Measurements from ENCODE around the gene GTF3C1.

The GTF3C1 gene

DNA sequence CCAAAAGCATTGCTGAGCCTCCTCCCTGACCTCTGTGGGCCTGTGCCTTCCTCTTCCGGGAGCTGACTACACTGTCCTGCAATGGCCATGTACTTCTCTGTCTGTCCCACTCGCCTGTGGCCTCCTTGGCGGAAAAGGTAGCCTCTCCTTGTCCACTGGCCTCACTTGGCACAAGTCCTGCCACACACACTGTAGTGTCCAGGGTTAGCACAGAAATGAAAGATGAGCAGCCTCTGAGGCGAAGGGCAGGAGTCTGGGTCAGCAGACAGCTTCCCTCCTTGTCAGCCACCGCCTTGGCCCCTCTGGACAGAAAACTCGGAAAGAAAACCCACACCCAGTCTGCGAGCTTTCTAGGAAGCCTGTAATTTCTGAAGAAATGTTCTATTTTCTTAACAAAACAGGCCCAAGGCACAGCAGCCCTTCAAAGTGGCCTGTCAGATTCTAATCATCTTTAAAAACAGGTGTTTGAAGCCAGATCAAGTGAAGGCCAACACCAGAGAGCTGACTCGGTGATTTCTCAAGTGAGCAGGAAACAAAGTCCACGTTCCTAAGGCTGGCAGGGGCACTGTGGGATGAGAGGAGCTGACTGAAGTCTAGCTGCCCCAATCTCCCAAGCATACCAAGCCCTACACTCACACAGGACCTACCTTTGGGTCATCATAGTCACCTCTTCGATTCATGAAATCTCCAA is 67.2 kb downstream of the GTF3C1 start:
- DNase-seq = no peak

DNA sequence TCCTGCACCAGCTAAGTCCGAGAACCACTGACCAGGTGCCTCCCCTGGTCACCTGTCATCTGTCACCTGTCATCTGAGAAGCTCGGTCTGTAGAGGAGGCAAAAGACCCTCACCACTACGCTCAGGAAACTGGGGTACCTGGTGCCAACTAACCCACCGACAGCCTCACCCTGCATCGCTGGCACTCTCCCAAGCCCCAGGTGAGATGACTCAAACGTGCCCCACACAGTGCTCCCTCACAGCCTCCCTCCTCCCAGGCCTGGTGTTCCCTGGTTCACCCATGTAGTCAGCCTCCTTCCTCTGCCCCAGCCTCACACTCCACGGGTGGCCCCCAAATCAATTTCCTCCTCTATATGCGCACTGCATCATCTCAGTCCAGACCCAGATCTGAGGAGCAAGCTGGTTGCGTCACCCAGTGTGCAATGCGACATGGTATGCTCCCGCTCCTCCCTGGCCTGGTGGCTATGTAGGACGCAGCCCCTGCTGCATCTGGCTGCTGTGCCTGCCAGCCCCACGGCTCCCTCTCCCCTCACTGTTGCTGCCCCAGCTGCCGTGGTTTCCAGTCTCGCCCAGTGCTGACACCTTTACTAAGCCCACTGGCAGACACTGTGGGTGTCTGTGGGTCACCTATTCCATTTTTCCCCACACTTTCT is 68.3 kb downstream of the GTF3C1 start:
- DNase-seq = no peak

DNA sequence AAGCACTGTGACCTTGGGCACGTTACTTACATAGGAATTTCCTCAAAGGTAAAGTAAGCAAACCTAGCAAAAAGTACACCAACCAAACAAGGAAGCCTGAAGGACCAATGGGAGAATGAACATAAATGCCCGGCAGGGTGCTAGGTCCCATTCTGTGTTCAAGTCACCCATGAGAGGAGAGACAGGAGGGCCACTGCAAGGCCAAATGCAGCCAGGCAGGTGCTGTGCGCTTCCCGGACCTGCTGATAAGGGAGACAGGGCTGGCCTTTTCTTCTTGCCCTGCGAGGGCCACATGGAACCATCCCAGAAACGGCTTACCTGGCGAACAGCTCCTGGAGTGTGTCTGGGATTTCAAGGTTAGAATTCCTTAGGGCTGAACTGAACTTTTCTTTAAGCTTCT is 69.0 kb downstream of the GTF3C1 start:
- no peak for DNase-seq

DNA sequence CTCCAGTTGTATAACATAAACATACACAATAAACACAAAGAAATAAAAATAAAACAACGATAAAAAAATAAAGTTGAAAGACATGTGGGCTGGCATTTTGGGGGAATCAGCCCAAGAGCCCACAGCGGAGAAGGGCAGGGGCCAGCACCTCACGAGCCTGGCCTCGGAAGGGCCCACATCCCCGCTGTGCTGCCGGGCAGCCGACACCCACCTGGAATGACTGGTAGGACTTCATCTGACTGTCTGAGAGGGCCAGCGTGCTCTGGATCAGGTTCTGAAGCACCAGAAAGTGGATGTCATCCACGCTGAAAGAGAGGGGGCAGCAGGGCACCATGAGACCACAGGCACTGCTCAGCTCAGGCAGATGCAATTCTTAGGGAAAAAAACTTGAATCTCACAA is 73.5 kb downstream of the GTF3C1 start:
- DNase-seq = no peak

DNA sequence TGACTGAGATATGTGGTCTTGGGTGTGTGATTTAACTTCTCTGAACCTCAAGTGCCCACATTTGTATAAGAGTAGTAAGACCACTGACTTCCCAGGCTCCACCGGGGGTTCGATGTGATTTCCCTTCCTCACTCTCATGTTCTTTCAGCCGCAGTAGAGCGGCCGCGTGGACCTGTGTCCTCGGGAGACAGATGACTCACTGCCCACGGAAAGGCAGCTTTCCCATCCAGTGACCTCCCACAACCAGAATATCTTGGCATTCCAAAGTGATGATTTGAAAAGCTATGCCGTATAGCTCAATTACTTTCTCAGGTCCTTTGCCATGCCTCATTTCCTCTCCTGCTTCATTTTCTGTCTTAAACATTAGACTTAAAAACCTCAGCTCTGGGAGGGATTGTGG is 74.2 kb downstream of the GTF3C1 start:
- no peak for DNase-seq

DNA sequence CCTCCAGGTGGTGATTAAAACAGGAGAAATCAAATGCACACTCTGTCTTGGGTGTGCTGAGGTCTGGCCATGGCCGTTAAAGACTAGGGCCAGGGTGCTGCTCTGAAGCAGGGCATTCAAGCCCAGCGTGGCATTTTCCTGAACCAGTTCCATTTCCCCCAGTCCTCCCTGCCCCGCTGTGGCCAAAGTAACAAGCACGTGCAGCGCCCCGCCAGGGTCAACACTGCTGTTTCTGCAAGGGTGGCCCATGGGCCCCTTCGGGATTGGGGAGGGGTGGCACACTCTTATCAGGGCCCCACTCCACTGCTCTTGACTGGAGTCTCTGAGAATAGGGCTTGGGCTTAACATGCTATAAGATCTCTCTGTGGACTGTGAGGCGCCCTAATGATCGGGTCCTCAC is 74.8 kb downstream of the GTF3C1 start:
- DNase-seq = no peak

DNA sequence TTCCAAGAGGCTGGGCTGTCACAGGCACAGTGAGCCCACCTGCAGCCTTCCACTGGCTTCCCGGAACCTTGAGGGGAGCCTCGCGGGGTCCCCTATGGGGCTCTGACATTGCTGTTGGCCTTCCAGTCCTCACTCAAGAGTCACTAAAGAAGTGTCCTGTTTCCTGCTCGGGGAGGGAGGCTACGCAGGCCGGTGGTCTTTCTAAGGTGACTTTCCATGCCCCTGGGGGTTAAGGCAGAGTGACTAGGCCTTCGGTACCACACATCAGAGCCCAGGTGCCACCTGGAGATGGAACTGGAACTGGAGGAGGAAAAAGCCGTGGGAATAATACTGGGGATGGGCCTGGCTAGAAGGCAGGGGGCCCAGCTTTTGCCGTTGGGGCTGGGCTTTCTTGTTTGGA is 75.7 kb downstream of the GTF3C1 start:
- DNase-seq = no peak

DNA sequence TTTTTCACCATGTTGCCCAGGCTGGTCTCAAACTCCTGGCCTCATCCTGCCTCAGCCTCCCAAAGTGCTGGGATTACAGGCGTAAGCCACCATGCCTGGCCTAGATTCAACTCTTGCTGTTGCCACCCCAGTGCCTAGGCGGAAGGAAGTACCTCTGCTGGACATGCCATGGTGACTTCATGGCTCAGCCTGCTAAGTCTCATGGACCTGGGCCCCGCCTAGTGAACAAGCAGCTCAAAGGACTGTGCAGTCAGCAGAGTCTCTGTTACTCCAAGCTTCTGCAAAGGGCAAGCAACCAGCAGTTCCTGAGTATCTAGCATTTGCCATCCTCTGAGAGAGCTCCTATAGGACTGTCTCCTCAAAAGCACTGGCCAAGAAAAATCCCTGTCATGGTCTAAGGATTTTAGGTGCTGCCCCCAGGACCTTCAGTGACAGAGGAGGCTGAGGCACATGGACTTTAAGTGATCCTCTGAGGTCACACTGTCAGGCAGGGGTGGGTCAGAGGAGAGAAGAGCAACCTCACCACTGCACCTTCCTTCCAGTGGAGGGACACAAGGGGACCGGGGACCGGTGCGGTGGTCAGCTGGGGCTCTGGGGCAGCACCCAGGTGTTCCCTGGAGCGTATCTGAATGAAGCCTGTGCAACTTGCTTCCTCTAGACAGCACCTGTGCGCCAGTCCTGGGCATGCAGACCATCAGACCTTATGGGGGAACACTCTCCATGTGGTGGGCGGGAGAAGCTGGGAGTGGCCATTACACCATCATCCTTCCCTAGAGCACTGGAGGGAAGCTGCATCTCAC is 76.4 kb downstream of the GTF3C1 start:
- DNase-seq = no peak

DNA sequence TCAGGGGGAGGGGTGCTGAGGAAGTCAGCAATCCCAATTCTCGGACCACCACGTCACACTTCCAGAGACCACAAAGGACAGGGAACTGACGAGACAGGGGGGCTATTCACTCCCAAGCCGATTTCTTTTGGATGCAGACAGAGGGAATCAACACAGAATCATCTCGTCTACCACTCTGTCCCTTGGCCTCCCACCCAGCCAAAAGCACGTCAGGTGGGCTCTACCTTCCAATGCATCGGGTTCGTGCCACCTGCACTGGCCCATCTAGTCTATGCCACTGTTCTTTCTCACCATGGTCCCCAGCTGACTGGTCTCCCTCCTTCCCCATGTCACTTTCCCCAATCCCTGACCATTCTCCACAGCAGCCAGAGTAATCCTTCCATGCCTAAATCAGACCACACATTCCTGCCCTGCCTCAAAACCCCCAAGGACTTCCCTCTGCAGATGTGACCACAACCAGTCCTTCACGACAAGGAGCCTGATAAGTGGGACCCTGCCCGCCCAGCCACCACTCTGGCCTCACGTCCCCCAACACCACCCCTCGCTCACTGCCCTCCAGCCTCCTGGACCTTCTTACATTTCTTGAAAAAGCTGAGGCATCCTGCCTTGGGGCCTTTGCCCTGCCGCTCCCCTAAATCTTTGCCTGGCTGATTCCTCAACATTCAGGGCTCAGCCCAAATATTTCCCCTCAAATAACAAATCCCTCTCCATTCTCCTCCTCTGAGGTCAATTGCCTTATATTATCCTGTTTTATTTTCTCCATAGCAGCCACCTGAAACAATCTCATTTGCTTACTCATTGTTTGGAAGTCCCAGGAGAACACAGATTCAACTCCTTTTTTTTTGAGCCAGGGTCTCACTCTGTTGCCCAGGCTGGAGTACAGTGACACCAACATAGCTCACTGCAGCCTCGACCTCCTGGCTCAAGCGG is 77.4 kb downstream of the GTF3C1 start:
- no peak for DNase-seq

DNA sequence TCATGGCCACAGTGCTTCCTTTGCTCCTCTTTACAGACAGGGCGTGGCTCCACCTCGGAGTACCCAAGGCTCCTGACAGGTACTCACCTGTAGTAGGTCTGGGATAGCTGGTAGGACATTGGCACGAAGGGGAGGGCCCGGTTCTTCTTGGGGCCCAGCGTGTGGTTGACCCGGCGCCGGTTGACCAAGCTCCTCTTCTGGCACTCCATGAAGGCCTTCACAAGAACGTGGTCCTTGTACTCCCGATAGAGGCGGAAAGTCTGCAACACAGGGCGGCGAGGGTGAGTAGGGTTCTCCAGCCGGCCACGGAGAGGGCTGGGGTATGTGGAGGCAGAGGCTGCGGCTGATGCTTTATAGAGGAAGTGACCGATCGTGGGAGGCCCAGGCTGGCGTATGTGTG is 78.1 kb downstream of the GTF3C1 start:
- DNase-seq = no peak

DNA sequence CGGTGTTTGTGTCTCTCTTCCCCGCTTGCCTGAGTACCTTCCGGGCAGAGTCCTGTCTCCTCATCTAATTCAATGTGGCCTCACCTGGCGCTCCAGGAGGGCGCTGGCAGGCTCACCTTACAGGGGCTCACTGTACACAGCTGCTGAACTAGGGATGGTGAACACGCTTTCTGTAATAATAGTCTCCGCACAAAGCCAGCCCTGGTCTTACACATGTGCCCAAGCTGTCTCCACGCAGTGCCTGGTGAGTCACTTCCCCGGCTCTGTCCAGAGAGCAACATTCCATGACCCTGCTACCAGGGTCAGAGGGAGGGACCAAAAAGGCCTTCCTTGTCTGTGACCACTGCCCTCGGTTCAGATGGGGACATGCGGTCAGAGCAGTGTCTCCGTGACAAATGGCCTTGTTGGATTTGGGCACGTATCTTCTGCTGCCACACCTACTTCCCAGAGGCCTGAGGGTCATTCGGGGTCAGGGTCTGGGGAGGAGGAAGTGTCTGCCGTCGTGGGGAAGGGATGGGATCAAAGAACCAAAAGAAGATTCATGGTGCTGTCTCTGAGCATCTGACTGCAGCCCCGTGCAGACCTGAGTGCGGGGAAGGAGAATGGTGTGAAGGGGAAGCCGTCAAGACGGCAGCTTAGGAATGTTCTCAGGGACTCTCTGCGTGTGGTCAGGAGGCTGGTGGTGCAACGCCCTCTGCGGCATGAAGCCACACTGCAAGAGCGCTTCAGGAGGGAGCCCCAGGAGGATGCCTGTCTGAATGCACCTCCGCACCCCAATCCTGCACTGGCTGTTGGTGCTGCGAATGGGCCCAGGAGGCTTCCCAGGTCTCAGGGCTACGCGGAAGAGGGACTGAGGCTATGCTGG is 78.9 kb downstream of the GTF3C1 start:
- no peak for DNase-seq

DNA sequence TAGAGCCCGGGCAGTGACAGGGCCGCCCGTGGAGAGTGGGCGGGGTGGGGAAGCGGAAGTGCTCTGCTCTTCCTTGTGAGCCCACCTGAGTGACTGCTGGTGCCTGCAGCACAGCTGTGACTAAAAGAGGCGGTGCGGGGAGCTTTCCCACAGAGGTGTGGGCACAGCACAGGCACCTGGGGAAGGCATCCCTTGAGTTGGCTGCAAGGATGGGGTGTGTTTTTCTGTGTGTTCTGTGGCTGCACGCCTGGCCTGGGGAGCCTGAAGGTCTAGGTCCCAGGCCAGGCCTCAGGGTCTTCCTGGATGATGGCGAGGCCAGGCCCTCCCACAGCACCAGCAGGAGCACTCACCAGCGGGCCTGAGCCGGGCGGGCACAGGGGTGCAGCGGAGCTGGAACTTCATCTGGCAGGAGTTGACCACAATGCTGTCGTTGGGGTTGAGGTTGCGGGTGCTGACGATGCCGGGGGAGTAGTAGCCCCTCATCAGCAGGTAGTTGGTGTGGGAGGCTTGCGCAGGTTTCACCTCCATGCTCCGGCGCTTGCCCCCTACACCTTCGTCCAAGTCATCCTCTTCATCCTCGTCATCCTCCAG is 80.7 kb downstream of the GTF3C1 start:
- DNase-seq = no peak

DNA sequence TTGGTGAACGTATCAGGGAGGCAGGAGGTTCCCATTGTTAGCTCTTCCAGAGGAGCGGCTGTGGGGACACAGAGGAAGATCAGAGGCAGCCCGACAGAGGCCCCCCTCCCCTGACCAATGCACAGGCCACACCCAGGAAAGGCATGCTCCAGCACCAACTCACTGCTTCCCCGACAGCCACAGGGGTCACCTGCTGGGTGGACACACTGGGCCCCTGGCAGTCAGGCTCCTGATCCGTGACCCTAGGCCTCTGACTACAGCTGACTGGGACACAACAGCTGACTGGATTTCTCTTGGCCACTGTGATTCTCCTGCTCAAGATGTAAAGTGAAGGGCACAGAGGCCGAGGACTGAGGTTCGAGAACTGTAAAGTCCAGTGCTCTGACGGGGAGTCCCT is 84.2 kb downstream of the GTF3C1 start:
- no peak for DNase-seq

DNA sequence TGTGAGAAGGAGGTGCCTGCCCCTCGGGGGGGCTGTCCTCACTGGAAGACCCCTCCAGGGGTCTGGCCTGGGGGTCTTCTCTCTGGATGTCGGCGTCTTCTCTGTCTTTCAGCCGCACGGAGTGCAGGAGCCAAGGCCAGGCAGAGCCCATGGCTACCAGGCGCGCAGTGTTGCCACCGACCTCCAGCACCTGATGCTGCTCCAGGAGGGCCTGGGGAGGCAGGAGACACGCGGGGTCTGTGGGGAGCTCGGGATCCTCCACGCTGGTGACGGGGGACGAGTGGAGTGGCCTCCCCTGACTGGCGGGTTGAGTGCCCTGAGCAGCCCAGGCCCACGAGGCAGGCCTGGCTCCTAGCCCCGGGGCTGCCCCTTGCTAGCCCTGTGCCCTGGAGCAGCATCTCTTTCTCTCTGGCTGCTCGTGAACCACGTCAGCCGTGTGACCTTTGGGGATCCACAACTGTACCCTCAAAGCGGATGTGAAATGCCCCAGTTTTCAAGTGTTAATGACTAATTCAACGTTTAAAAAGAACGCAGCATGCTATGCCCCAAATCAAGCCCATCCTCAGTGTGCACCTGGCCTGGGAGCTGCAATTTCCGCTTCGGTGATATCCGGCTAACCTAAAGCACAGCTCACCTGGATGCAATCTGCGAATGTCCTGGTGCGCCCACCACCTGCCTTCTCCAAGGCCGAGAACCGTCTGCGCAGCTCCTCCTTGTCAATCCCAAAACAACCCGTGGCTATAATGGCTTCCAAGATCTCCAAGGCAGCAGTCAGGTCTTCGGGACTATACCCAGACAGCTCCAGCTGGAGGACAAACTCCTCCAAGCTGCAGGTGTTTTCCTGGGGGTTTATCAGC is 84.9 kb downstream of the GTF3C1 start:
- no peak for DNase-seq

DNA sequence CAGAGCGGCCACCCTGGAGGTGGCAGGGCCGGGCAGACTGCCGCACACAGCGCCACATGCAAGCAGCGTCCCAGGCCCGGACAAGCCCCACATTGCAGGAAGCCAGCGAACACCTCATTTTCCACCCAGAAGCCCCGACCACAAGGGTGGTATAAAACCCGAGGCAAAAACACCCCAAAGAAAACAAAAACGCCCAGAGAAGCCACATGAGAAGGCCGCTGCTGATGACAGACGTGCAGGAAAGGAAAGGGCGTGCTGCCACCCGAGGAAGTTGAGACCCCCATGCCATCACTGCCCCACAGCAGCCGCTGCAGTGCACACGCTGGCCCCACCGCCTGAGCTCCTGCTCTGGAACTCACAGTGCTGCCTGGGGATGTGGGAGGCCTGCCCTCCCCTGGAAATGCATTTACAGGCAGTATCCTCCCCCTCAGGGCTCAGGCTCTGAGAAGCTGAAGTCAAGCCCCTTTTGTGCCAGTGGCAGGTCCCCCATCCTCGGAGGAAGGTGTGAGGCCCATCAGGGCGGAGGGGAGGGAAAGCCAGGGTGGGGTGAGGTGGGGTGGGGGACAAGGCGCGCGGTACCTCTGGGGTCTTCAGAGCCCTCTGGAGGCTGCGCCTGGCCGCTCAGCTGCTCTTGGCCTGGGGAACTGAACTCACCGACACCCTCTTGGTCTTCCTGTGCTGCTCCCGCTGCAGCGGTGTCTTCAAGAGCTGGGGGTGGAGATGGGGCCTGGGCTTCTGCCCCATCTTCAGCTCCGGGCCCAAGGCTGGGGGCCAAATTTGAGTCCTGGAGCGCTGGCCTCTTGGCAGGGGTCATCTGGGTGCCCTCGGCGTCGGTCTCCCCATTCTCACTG is 85.7 kb downstream of the GTF3C1 start:
- DNase-seq = no peak

DNA sequence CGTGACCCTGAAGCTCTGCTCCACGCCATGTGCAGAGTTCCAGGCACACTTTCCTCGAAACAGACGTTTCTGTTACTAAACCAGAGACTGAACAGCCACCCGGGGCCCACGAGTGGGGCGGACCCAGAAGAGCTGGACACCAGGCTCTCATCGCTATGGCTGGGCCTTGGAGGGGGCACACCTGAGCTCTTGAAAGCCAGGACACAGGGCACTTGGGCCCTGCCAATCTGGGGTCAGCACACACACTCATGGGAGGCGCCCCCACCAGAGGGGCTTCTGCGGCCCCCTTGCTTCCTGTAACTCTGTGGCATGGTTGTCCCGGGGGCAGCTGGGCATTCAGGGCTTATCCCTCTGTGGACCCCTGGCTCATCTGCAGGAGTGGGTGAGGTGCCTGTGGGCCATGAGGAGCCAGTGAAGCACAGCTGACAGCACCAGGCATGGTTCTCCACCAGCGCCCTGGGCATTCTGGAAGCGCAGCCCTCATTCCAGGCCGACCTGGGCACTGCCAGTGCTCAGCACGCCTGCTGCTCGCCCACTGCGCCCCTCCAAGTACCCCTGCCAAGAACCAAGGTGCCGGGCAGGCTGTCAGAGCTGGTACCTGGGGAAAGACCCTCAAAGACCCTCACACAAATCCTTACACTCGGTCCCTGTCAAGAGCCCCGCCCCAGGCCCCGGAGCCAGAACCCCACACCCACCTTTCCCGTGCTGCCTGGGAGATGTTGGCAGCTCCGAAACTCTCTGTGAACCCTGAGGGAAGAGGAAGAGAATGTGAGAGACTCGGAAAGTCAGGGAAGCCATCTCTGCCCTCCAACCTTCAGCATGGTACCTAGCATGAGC is 86.6 kb downstream of the GTF3C1 start:
- no peak for DNase-seq

DNA sequence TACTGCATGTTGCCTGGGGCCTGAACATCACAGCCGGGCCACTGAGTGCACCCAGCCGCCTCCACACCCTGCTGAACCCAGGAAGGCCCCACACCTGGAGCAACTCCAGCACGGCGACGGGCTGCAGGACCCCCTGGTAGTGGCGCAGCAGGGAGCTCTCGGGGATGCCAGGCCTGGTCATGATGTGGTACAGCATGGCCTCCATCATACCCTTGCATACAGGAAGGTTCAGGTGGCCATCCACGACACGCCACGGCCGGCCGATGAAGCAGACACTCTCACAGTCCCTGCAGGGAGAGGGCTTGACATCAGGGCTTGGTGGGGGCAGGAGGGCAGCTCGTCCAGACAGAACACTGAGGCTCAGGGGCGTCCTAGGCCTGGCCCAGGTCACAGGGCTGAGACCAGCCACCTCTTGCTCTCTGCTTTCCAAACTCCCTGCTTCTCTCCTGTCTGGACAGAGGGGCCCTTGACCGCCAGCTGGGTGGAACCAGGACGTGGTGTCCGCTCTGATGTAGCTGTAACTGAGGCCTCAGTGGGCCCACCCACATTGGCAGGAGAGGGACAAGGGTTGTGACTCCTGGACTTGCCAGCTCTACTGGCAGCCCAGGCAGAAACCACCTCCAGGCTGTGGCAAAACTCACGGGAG is 87.4 kb downstream of the GTF3C1 start:
- no peak for DNase-seq

Measured in NCI-H526 treated with DMSO at 0.1 percent for 48 hours (cell line).